ENCODE measurements around the gene PROCA1. TPM values are rescaled to one million over a fixed set of nuclear protein-coding genes. Genes with fewer than 3 reads are reported as not detected.
A peak's percentile ranks its signal among the peaks of the same experiment; 100 is the strongest.

PROCA1 gene
- polyA plus RNA-seq, 3 donors: 0.31 to 8.9 (median 0.78) TPM

DNA sequence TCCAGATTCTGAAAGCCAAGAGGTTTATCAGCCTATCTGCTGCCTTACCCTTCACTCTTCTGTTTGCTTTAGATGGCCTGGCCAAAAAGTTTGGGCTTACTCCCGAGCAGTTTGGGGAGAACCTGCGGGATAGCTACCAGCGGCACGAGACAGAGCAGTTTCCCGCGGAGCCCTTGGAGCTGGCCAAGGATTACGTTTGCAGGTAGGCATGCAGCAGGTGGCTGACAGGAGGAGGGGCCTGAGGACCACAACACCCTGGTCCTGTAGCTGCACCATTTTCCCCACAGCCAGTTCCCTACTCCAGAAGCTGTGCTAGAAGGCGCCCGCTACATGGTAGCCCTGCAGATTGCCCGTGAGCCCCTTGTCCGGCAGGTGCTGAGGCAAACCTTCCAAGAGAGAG, 29.0 kb downstream of the PROCA1 start:
- Mint-ChIP-seq H3K36me3 (peaks cover 79 to 99% of the 10 kb centered on the region in 2 donors), H3K27ac (no peak overlapping the region), H3K27me3 (ENCODE audit: low read depth in 3 of 3) (no peaks in the 10 kb centered on the region), H3K9me3 (no peaks in the 10 kb centered on the region), H3K4me1 (no peaks in the 10 kb centered on the region), H3K4me3 (no peak overlapping the region)
- Histone ChIP-seq H3K27me3 (ENCODE audit: control insufficient read depth in 2 of 2, insufficient read depth in 2 of 2, low read length in 2 of 2) (no peaks in the 10 kb centered on the region), H3K9ac (ENCODE audit: insufficient read depth, low read length, poor library complexity, severe bottlenecking) (no peak overlapping the region), H2AFZ (ENCODE audit: insufficient read depth, low read depth, low read length, poor library complexity, severe bottlenecking) (no peak overlapping the region), H3K4me1 (ENCODE audit: control insufficient read depth in 1 of 2, insufficient read depth in 2 of 2, low read length in 2 of 2) (no peaks in the 10 kb centered on the region), H3K4me3 (replicated peaks in 1 of 3; ENCODE audit: low read depth in 2 of 3, low read length in 3 of 3) (no peak overlapping the region), H3K79me2 (ENCODE audit: insufficient read depth, low read length) (no peaks in the 10 kb centered on the region), H3K4me2 (replicated peaks; ENCODE audit: extremely low read depth, low read length, poor library complexity, severe bottlenecking) (no peak overlapping the region), H3K27ac (ENCODE audit: low read depth in 1 of 2, low read length in 2 of 2) (no peak overlapping the region), H3K9me3 (replicated peaks in 1 of 2; ENCODE audit: control insufficient read depth in 1 of 2, insufficient read depth in 1 of 2, low read length in 2 of 2) (no peaks in the 10 kb centered on the region), H4K20me1 (ENCODE audit: insufficient read depth, low read length) (no peaks in the 10 kb centered on the region), H3K36me3 (replicated peaks in 1 of 2; ENCODE audit: control insufficient read depth in 1 of 2, insufficient read depth in 2 of 2, low read length in 2 of 2) (peaks cover 98 to 99% of the 10 kb centered on the region in 2 donors)
- DNase-seq: no peak
- intact Hi-C loops (cut with micrococcal nuclease): no loop called here
- 100% methylated on average over 6 of the region's 11 CpGs for WGBS (ENCODE audit: insufficient coverage)
- TF ChIP-seq, protein P1, sequence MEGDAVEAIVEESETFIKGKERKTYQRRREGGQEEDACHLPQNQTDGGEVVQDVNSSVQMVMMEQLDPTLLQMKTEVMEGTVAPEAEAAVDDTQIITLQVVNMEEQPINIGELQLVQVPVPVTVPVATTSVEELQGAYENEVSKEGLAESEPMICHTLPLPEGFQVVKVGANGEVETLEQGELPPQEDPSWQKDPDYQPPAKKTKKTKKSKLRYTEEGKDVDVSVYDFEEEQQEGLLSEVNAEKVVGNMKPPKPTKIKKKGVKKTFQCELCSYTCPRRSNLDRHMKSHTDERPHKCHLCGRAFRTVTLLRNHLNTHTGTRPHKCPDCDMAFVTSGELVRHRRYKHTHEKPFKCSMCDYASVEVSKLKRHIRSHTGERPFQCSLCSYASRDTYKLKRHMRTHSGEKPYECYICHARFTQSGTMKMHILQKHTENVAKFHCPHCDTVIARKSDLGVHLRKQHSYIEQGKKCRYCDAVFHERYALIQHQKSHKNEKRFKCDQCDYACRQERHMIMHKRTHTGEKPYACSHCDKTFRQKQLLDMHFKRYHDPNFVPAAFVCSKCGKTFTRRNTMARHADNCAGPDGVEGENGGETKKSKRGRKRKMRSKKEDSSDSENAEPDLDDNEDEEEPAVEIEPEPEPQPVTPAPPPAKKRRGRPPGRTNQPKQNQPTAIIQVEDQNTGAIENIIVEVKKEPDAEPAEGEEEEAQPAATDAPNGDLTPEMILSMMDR (IDR thresholded peaks at IDR 0.05): no peak

DNA sequence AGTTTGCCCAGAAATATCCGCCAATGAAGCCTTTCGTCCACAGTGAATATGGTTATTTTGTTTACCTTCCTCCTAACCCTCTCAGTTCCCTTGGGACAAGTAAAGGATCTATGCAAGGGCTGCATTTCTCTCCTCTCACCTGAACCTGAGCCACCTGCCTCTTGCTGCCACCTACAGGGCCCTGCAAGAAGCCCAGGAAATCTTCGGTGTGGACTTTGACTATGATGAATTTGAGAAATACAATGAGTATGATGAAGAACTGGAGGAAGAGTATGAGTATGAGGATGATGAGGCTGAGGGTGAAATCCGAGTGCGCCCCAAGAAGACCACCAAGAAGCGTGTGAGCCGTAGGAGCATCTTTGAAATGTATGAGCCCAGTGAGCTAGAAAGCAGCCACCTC, 35.7 kb downstream of the PROCA1 start:
- no peak for DNase-seq
- no peak overlapping the region for H3K4me3 ChIP-seq (replicated peaks in 1 of 3; ENCODE audit: low read depth in 2 of 3, low read length in 3 of 3)
- no peaks in the 10 kb centered on the region for H3K79me2 ChIP-seq (ENCODE audit: insufficient read depth, low read length)
- H3K9me3 ChIP-seq (replicated peaks in 1 of 2; ENCODE audit: control insufficient read depth in 1 of 2, insufficient read depth in 1 of 2, low read length in 2 of 2): no peaks in the 10 kb centered on the region
- TF ChIP-seq, protein P1 (IDR thresholded peaks at IDR 0.05): no peak
- peaks cover 99 to 100% of the 10 kb centered on the region in 2 donors for H3K36me3 ChIP-seq (replicated peaks in 1 of 2; ENCODE audit: control insufficient read depth in 1 of 2, insufficient read depth in 2 of 2, low read length in 2 of 2)
- H3K27me3 ChIP-seq (ENCODE audit: control insufficient read depth in 2 of 2, insufficient read depth in 2 of 2, low read length in 2 of 2): no peaks in the 10 kb centered on the region
- H3K27ac Mint-ChIP-seq: peak overlapping the region in 4 of 7 donors; percentile 3 to 50 (median 22)
- H3K4me1 ChIP-seq (ENCODE audit: control insufficient read depth in 1 of 2, insufficient read depth in 2 of 2, low read length in 2 of 2): no peaks in the 10 kb centered on the region
- no peak overlapping the region for H3K9ac ChIP-seq (ENCODE audit: insufficient read depth, low read length, poor library complexity, severe bottlenecking)
- H3K4me1 Mint-ChIP-seq: no peaks in the 10 kb centered on the region
- 94% methylated on average over 5 of the region's 7 CpGs for WGBS (ENCODE audit: insufficient coverage)
- H4K20me1 ChIP-seq (ENCODE audit: insufficient read depth, low read length): peaks cover 12% of the 10 kb centered on the region
- no peak overlapping the region for H2AFZ ChIP-seq (ENCODE audit: insufficient read depth, low read depth, low read length, poor library complexity, severe bottlenecking)
- no peak overlapping the region for H3K4me3 Mint-ChIP-seq
- H3K27me3 Mint-ChIP-seq (ENCODE audit: low read depth in 3 of 3): peaks cover 0 to 2% (median 1%) of the 10 kb centered on the region in 3 donors
- H3K4me2 ChIP-seq (replicated peaks; ENCODE audit: extremely low read depth, low read length, poor library complexity, severe bottlenecking): no peak overlapping the region
- no peak overlapping the region for H3K27ac ChIP-seq (ENCODE audit: low read depth in 1 of 2, low read length in 2 of 2)
- peaks cover 78 to 99% of the 10 kb centered on the region in 2 donors for H3K36me3 Mint-ChIP-seq
- intact Hi-C loops (cut with micrococcal nuclease): no loop called here
- no peaks in the 10 kb centered on the region for H3K9me3 Mint-ChIP-seq

Data from CD14-positive monocyte (primary cell).